Upper lobe of left lung (tissue), 6 donors: ENCODE results near the gene KCP. TPM values are rescaled to one million over a fixed set of nuclear protein-coding genes. Genes with fewer than 3 reads are reported as not detected.

ENCODE experiments used
- ATAC-seq, 2 donors: fragments of 200-7000 bp; cut with Tn5 transposase; one replicate each; pipeline ENCODE4 v1.9.1; 2022; ENCODE audit warnings: mild to moderate bottlenecking in 2 of 2, moderate library complexity in 2 of 2; ENCODE audit not compliant: low FRiP score in 2 of 2
- DNase-seq, 2 donors: peaks; one replicate each; pipeline ENCODE4 v3.0.0-alpha.2; 2019 to 2020
- H3K27ac ChIP-seq, 4 donors: fragments of 200-600 bp; sonication (generic); one replicate each; pipeline ENCODE4 v1.5.1; 2016 to 2019
- H3K27me3 ChIP-seq, 4 donors: fragments of 200-600 bp; sonication (generic); one replicate each; pipeline ENCODE4 v1.5.1; 2017 to 2019
- H3K36me3 ChIP-seq, 4 donors: fragments of 200-600 bp; sonication (generic); one replicate each; pipeline ENCODE4 v1.5.1; 2016 to 2019
- H3K4me1 ChIP-seq, 4 donors: fragments of 200-600 bp; sonication (generic); one replicate each; pipeline ENCODE4 v1.5.1; 2018 to 2019
- H3K4me3 ChIP-seq, 4 donors: fragments of 200-600 bp; sonication (generic); one replicate each; pipeline ENCODE4 v1.5.1; 2017 to 2019; ENCODE audit warnings: mild to moderate bottlenecking in 2 of 4, moderate library complexity in 1 of 4
- H3K9me3 ChIP-seq, 4 donors: fragments of 200-600 bp; sonication (generic); one replicate each; pipeline ENCODE4 v1.5.1; 2018 to 2019
- EP300 ChIP-seq, 4 donors: sonication (generic); formaldehyde crosslinking; IDR thresholded peaks; one replicate each; pipeline ENCODE4 v1.5.1; 2017; ENCODE audit warnings: antibody characterized with exemption in 4 of 4, control low read depth in 2 of 4
- POLR2A ChIP-seq, 4 donors: fragments of 450-650 bp; IDR thresholded peaks; one replicate each; pipeline ENCODE4 v1.5.1; 2016 to 2017; ENCODE audit warnings: antibody characterized with exemption in 4 of 4, mild to moderate bottlenecking in 2 of 4
- POLR2AphosphoS5 ChIP-seq, 2 donors: sonication (generic); formaldehyde crosslinking; IDR thresholded peaks; one replicate each; pipeline ENCODE4 v1.5.1; 2017; ENCODE audit warnings: antibody characterized with exemption in 2 of 2
- WGBS, 2 donors: methylation state at CpG; one replicate each; pipeline ENCODE4 v1.1.5; 2017 to 2018; 5-methylcytosine and 5-hydroxymethylcytosine counted together
- total RNA-seq, 6 donors: library from RNA; depleted of rRNA in 4 of 6; stranded (reverse); fragments of >200 nt in 4 of 6; gene quantifications; one replicate each; pipeline versions ENCODE4 v1.1.0 to v1.2.1, GENCODE V29; 2016 to 2021
- TF ChIP-seq, protein P1 (sequence below), 6 experiments: fragments of 450-650 bp in 4 of 6; fragments of 200-600 bp in 2 of 6; sonication (generic) in 2 of 6; IDR thresholded peaks; one replicate each; pipeline ENCODE4 v1.5.1; 2016 to 2019; ENCODE audit warnings: antibody characterized with exemption in 6 of 6
- donor health status: DM: no; HTN: no; CAD: no; lungs with moderate emphysema.
- donor health status: DM: no; HTN: yes; CAD: no; lungs with severe emphysema.

Gene KCP
- total RNA-seq, 6 donors from 2014 or later, result 0.15 to 2.1 (median 1.1) TPM; not detected in 1

DNA sequence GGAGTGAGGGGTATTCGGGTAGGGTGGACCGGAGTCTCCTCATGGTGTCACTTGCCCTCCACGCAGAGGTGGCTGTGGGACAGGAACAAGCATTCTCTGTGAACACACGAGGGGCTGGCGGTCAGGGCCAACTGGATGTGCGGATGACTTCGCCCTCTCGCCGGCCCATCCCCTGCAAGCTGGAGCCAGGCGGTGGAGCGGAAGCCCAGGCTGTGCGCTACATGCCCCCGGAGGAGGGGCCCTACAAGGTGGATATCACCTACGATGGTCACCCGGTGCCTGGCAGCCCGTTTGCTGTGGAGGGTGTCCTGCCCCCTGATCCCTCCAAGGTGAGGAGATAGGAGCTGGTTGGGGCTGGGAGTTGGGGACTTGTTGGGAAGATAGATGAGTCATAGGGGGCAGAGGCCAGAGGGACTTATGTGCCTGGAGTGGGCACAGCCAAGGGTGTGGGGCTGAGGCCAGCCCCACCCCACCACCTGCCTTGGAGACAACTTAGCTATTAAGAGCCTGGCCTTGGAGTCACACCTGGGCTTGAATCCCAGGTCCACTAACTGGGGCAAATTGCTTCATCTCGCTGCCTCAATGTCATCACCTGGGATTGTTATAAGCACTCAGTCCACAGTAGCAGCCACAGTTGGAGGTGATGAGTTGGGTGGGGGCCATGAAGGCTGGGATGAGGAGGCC, 66.4 kb downstream of the KCP start:
- Histone ChIP-seq H3K9me3 (no peaks in the 10 kb centered on the region), H3K36me3 (no peaks in the 10 kb centered on the region), H3K4me1 (no peaks in the 10 kb centered on the region), H3K27ac (no peak overlapping the region), H3K27me3 (no peaks in the 10 kb centered on the region), H3K4me3 (no peak overlapping the region)
- TF ChIP-seq POLR2A (IDR thresholded peaks at IDR 0.05) (no peak), POLR2AphosphoS5 (IDR thresholded peaks at IDR 0.05) (no peak), EP300 (IDR thresholded peaks at IDR 0.05) (no peak)
- TF ChIP-seq, protein P1, sequence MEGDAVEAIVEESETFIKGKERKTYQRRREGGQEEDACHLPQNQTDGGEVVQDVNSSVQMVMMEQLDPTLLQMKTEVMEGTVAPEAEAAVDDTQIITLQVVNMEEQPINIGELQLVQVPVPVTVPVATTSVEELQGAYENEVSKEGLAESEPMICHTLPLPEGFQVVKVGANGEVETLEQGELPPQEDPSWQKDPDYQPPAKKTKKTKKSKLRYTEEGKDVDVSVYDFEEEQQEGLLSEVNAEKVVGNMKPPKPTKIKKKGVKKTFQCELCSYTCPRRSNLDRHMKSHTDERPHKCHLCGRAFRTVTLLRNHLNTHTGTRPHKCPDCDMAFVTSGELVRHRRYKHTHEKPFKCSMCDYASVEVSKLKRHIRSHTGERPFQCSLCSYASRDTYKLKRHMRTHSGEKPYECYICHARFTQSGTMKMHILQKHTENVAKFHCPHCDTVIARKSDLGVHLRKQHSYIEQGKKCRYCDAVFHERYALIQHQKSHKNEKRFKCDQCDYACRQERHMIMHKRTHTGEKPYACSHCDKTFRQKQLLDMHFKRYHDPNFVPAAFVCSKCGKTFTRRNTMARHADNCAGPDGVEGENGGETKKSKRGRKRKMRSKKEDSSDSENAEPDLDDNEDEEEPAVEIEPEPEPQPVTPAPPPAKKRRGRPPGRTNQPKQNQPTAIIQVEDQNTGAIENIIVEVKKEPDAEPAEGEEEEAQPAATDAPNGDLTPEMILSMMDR (IDR thresholded peaks at IDR 0.05), result no peak
- DNase-seq (peak in 1 of 2 donors; percentile 76), ATAC-seq (no peak)
- WGBS, 2 donors, result 92 to 94% methylated on average over 7 to 16 of the region's 17 CpGs

DNA sequence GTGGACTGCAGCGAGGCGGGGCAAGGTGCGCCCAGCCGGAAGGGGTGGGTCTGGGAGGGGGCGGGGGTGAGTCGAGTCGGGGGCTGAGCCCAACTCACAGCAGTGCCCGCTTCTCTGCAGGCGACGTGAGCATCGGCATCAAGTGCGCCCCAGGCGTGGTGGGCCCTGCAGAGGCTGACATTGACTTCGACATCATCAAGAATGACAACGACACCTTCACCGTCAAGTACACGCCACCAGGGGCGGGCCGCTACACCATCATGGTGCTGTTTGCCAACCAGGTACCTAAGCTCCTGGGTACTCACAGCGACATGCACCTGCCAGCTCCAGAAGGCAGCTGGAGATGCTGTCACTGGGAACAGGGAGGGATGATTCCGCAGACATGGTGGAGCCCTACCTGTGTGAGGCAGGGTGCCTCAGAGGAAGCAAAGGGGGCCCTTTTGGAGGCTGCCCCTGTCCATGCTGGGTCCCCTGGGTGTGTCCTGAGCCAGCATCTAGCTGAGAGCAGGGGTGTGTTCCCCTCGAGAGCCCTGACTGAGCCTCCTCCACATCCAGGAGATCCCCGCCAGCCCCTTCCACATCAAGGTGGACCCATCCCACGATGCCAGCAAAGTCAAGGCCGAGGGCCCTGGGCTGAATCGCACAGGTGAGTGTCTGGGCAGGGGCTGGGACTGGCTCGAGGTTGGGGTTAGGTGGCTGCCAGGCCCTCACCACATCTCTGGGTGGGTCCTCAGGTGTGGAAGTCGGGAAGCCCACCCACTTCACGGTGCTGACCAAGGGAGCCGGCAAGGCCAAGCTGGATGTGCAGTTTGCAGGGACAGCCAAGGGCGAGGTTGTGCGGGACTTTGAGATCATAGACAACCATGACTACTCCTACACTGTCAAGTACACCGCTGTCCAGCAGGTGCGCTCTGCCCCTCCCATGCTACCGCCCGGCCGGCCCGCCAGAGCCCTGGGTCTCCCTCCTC, 67.6 kb downstream of the KCP start:
- 94 to 96% methylated on average over 23 to 32 of the region's 38 CpGs for WGBS, 2 donors
- Histone ChIP-seq H3K9me3 (no peaks in the 10 kb centered on the region), H3K36me3 (no peaks in the 10 kb centered on the region), H3K4me3 (no peak overlapping the region), H3K4me1 (no peaks in the 10 kb centered on the region), H3K27ac (no peak overlapping the region), H3K27me3 (no peaks in the 10 kb centered on the region)
- DNase-seq (peak in 1 of 2 donors; percentile 68), ATAC-seq (no peak)
- TF ChIP-seq POLR2AphosphoS5 (IDR thresholded peaks at IDR 0.05) (no peak), EP300 (IDR thresholded peaks at IDR 0.05) (no peak), POLR2A (IDR thresholded peaks at IDR 0.05) (no peak)
- TF ChIP-seq, protein P1 (IDR thresholded peaks at IDR 0.05), result no peak

DNA sequence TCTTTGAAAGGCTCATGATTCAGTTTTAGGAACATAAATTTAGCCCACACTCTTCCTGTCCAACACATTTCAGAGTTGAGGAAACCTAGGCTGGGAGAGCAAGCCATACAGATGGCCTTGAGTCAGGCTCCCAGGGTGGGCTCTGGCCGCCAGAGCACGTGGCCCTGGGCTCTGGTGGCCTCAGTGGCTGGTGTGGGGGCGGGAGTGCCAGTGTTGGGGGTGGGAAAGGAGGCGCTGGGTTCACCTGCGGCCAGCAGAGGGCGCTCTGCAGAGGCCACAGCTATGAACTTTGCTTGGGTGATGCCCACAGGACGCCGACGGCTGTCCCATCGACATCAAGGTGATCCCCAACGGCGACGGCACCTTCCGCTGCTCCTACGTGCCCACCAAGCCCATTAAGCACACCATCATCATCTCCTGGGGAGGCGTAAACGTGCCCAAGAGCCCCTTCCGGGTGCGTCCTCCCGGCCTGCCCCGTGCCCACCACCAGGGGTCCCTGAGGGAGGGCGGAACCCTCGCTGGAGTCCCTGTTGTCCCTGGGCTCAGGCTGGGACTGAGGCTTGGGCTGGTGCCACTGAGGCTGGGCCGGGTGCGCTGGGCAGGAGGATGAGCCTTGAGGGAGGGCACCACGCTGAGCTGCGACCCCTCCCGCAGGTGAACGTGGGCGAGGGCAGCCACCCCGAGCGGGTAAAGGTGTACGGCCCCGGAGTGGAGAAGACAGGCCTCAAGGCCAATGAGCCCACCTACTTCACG, 68.4 kb downstream of the KCP start:
- TF ChIP-seq, protein P1 (IDR thresholded peaks at IDR 0.05), result peak; percentile 41 to 74 (median 54)
- no peak for TF ChIP-seq POLR2A (IDR thresholded peaks at IDR 0.05)
- no peak for TF ChIP-seq EP300 (IDR thresholded peaks at IDR 0.05)
- no peak for TF ChIP-seq POLR2AphosphoS5 (IDR thresholded peaks at IDR 0.05)
- Histone ChIP-seq H3K27me3 (no peaks in the 10 kb centered on the region), H3K4me3 (no peak overlapping the region), H3K27ac (no peak overlapping the region), H3K4me1 (no peaks in the 10 kb centered on the region), H3K9me3 (no peaks in the 10 kb centered on the region), H3K36me3 (no peaks in the 10 kb centered on the region)
- ATAC-seq, result peak in 1 of 2 donors; percentile 60
- peak; percentile 48 to 88 for DNase-seq
- 57 to 73% methylated on average over 1 to 35 of the region's 35 CpGs for WGBS, 2 donors

DNA sequence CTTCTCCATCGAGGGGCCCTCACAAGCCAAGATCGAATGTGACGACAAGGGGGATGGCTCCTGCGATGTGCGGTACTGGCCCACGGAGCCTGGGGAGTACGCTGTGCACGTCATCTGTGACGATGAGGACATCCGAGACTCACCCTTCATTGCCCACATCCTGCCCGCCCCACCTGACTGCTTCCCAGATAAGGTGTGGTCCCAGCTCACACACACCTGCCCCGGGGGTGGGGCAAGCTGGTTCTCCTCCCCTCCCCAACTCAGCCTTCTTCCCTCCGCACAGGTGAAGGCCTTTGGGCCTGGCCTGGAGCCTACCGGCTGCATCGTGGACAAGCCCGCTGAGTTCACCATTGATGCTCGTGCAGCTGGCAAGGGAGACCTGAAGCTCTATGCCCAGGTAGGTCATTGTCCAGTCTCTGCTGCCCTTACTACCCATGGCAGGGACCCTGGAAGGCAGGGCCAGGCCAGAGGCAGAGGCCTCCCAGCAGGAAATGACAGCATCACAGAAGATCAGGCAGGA, 69.3 kb downstream of the KCP start:
- no peak overlapping the region for H3K27ac ChIP-seq
- H3K27me3 ChIP-seq, result no peaks in the 10 kb centered on the region
- no peak overlapping the region for H3K4me3 ChIP-seq
- no peaks in the 10 kb centered on the region for H3K36me3 ChIP-seq
- TF ChIP-seq, protein P1 (IDR thresholded peaks at IDR 0.05), result no peak
- TF ChIP-seq POLR2A (IDR thresholded peaks at IDR 0.05), result no peak
- no peak for TF ChIP-seq POLR2AphosphoS5 (IDR thresholded peaks at IDR 0.05)
- no peak for TF ChIP-seq EP300 (IDR thresholded peaks at IDR 0.05)
- WGBS, 2 donors, result 86% methylated on average over 6 to 17 of the region's 17 CpGs
- no peaks in the 10 kb centered on the region for H3K9me3 ChIP-seq
- DNase-seq, result peak in 1 of 2 donors; percentile 56
- no peak for ATAC-seq
- H3K4me1 ChIP-seq, result no peaks in the 10 kb centered on the region
